ENCODE results near the gene SLC44A3.

GRCh38 chr1:94776474-94776873, 43.7 kb upstream of the SLC44A3 start:
- TF ChIP-seq POLR2AphosphoS5 (IDR thresholded peaks at IDR 0.05) (no peak), CTCF (IDR thresholded peaks at IDR 0.05) (no peak), EP300 (IDR thresholded peaks at IDR 0.05; ENCODE audit: low read depth) (no peak)

All from transverse colon (tissue), 4 donors.